A549 treated with dexamethasone at 1 μM for 4 hours (cell line): ENCODE measurements around the gene ADGRL1. TPM values are rescaled to one million over a fixed set of nuclear protein-coding genes. Genes with fewer than 3 reads are reported as not detected.

Source experiments
- total RNA-seq: library from RNA; stranded (reverse); fragments of 200-300 nt; extraction: Qiagen RNA extraction; gene quantifications from 5 replicates; pipeline ENCODE4 v1.2.3, GENCODE V29; 2022

The ADGRL1 gene
- 5.3 to 10.0 TPM (median 8.7 TPM) in 5 replicates for total RNA-seq

DNA sequence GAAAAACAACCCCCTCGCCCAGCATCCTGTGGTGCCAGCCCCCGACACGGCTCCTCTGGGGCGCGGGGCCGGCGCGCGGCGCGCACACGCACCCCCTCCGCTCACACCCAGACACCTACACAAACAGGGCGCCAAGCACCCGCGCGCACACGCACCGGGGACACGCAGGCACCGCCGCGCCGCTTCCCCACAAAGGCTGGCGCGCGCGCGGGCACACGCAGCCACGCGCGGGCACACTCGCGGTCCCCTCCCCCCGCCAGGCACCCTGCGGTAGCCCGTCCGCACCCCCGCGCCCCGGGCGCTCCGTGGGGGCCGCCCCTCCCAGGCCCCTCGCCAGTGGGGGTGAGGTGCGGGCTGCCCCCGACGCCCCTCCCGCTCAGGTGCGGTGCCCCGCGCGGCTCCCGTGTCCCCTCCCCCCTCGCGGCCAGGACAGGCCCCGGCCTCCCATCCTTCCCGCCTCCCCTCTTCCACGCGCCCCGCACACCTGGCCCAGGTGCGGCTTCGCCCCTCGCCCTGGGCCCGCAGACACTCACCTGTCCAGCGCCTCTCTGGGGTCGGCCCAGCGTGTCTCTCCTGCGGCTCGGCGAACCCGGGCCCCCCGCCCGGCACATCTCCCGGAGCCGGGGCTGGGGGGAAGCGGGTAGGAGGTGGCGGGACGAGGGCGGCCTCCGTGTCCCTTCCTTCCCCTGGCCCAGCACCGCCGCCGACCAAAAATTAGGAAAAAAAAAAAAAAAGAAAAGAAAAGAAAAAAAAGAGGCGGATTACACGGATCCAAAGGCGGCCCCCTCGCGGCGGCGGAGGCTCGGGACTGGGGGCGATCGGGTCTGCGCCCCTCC is at the start of gene ADGRL1:
Gene ADGRL1, minus strand, starts transcription at position 718 of the 836 bp plus-strand sequence. CDS start 22,567 bp downstream, outside the sequence.

DNA sequence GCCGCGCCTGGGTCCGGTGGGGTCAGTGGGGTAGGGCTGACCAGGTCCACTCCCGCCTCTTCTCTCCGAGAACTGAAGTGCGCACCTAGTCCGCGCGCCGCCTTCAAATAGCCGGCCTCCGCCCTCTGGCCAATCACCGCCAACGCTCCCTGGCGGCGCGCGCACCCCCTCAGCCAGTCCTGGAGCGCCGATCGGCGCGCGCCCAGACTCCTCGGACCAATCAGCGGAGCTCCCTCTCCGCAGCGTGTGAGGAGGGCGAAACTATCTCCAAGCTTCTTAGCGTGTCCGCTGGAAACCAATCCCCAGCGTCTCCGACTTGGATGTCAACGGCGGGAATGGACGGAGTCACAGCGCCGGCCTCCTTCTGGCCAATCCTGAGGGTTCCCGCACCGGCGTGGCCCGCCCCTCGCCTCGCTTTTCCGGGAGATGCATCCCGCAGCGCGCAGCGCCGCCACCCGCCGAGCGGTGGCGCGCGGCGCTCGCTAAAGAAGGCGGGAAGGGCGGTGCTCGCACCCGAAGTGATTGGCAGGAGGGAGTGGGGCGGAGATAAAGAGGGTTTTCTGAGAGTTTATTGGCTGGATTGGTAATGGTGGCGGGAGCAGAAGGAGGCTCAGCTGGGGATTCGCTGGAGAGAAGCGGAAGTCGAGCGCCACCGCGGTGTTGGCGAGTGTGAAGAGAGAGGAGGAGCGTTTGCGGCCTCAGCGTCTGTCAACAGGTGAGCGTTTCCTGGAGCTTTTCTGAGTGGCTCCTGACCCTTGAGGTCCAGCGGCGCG is 69.3 kb downstream of the ADGRL1 start, which contains the start of gene ASF1B:
Gene ASF1B, minus strand, starts transcription at position 81 of the 773 bp plus-strand sequence. CDS start 133 bp downstream, outside the sequence.

DNA sequence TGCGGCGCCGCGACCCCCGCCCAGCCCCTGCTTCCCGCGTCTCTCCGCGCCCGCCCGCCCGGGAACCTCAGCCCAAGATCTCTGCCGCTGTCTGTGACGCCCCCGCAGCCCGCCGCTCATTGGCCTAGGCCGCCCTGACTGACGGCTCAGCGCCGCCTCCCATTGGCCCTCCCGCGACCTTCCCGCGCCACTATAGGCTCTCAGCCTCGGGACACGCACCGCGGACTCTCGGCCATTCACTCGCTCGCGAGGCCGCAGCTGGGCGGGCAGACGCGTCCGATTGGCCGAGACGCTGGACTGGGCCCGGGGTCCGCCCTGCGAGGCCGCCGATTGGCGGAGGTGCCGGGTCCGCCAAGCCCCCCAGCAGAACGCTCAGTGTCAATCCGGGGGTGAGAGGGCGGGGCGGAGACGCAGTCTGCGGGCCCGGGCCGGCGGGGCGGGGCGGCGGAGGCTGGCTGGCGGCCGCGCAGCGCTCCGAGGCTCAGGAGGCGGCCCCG is 88.3 kb downstream of the ADGRL1 start, which contains the start of gene PRKACA:
Gene PRKACA, minus strand, starts transcription at position 95 of the 497 bp plus-strand sequence. CDS start 215 bp downstream, outside the sequence.

Other genes starting within 250 kb of the ADGRL1 start
- 2.1 to 5.1 TPM (median 5.1 TPM) in 5 replicates for gene RFX1, start 199.8 kb downstream of the ADGRL1 start, total RNA-seq
- not detected in 5 replicates for gene RLN3, start 178.0 kb downstream of the ADGRL1 start, total RNA-seq
- gene IL27RA, start 174.4 kb downstream of the ADGRL1 start, total RNA-seq = 7.0 to 10.6 TPM (median 8.7 TPM) in 5 replicates
- gene PALM3, start 144.1 kb downstream of the ADGRL1 start, total RNA-seq = 1.5 to 2.1 TPM (median 1.9 TPM) in 5 replicates
- gene MISP3, start 133.4 kb downstream of the ADGRL1 start, total RNA-seq = 2.0 to 4.6 TPM (median 3.6 TPM) in 5 replicates
- gene C19orf67, start 120.4 kb downstream of the ADGRL1 start, total RNA-seq = not detected in 5 replicates
- gene SAMD1, start 115.4 kb downstream of the ADGRL1 start, total RNA-seq = 26.8 to 44.2 TPM (median 40.6 TPM) in 5 replicates
- 33.2 to 40.2 TPM (median 37.5 TPM) in 5 replicates for gene PRKACA, start 88.4 kb downstream of the ADGRL1 start, total RNA-seq
- 25.2 to 28.6 TPM (median 28.1 TPM) in 5 replicates for gene ASF1B, start 69.6 kb downstream of the ADGRL1 start, total RNA-seq
- 66.9 to 87.5 TPM (median 83.9 TPM) in 5 replicates for gene ADGRE5, start 175.3 kb upstream of the ADGRL1 start, total RNA-seq
- gene DDX39A, start 213.2 kb upstream of the ADGRL1 start, total RNA-seq = 106 to 130 TPM (median 119 TPM) in 5 replicates
- gene PKN1, start 227.1 kb upstream of the ADGRL1 start, total RNA-seq = 65.6 to 93.4 TPM (median 81.1 TPM) in 5 replicates